HepG2 (cell line): Measurements from ENCODE around the gene RELL1. TPM values are rescaled to one million over a fixed set of nuclear protein-coding genes. Genes with fewer than 3 reads are reported as not detected.

Experiments
- ETV5 ChIP-seq: IDR thresholded peaks from 2 replicates; pipeline ENCODE4 v1.6.1; 2018; ENCODE audit warnings: missing biosample characterization, missing genetic modification reagents, inconsistent platforms, borderline replicate concordance
- FOXA1 ChIP-seq, 2 experiments: fragments of 450-650 bp in 1 of 2; sonication (generic) in 1 of 2; formaldehyde crosslinking in 1 of 2; IDR thresholded peaks; 2 replicates each; pipeline versions ENCODE4 v1.4.0 to v1.6.1; 2016 to 2020; ENCODE audit warnings: missing genetic modification reagents in 1 of 2
- FOXK1 ChIP-seq: sonication (generic); formaldehyde crosslinking; IDR thresholded peaks from 2 replicates; pipeline ENCODE4 v1.4.0; 2020; ENCODE audit warnings: low read depth, missing genetic modification reagents, borderline replicate concordance
- GATAD2A ChIP-seq: IDR thresholded peaks from 2 replicates; pipeline ENCODE4 v1.6.1; 2016
- HDAC1 ChIP-seq: sonication (generic); formaldehyde crosslinking; IDR thresholded peaks from 2 replicates; pipeline ENCODE4 v1.5.1; 2020; ENCODE audit warnings: mild to moderate bottlenecking, missing genetic modification reagents
- HMG20A ChIP-seq: IDR thresholded peaks from 2 replicates; pipeline ENCODE4 v1.6.1; 2016; ENCODE audit warnings: borderline replicate concordance
- HNF4G ChIP-seq, 2 experiments: sonication (generic) in 1 of 2; formaldehyde crosslinking in 1 of 2; IDR thresholded peaks; 2 replicates each; pipeline versions ENCODE4 v1.4.0 to v1.6.1; 2011 to 2020; ENCODE audit warnings: borderline replicate concordance in 2 of 2, low read depth in 2 of 2, mild to moderate bottlenecking in 2 of 2, low read length in 1 of 2, missing genetic modification reagents in 1 of 2, moderate library complexity in 1 of 2
- KLF16 ChIP-seq, 2 experiments: sonication (generic) in 1 of 2; formaldehyde crosslinking in 1 of 2; IDR thresholded peaks; 2 replicates each; pipeline versions ENCODE4 v1.6.1 to v1.8.0; 2016 to 2023; ENCODE audit warnings: missing genetic modification reagents in 2 of 2, missing compliant biosample characterization in 1 of 2
- KMT2A ChIP-seq: sonication (generic); formaldehyde crosslinking; IDR thresholded peaks from 2 replicates; pipeline ENCODE4 v1.4.0; 2020; ENCODE audit warnings: missing genetic modification reagents
- MIXL1 ChIP-seq: IDR thresholded peaks from 2 replicates; pipeline ENCODE4 v1.6.1; 2016
- NR2F6 ChIP-seq, 2 experiments: IDR thresholded peaks; 2 replicates each; pipeline ENCODE4 v1.6.1; 2016; ENCODE audit warnings: antibody characterized with exemption in 1 of 2, mild to moderate bottlenecking in 1 of 2
- RFXAP ChIP-seq: sonication (generic); formaldehyde crosslinking; IDR thresholded peaks from 2 replicates; pipeline ENCODE4 v1.4.0; 2020; ENCODE audit warnings: missing genetic modification reagents, borderline replicate concordance
- SALL1 ChIP-seq: sonication (generic); formaldehyde crosslinking; IDR thresholded peaks from 2 replicates; pipeline ENCODE4 v1.8.0; 2022; ENCODE audit warnings: mild to moderate bottlenecking, missing genetic modification reagents
- SMAD3 ChIP-seq: sonication (generic); formaldehyde crosslinking; IDR thresholded peaks from 2 replicates; pipeline ENCODE4 v1.4.0; 2020; ENCODE audit warnings: missing genetic modification reagents
- SP140L ChIP-seq: sonication (generic); formaldehyde crosslinking; IDR thresholded peaks from 2 replicates; pipeline ENCODE4 v1.4.0; 2020; ENCODE audit warnings: missing genetic modification reagents, borderline replicate concordance
- TAF15 ChIP-seq: fragments of 200-400 bp; formaldehyde crosslinking; IDR thresholded peaks from one replicate; pipeline ENCODE4 v1.6.1; 2018; ENCODE audit warnings: mild to moderate bottlenecking, low read depth, low read length; ENCODE audit not compliant: poor library complexity, severe bottlenecking
- TEAD3 ChIP-seq: optimal IDR thresholded peaks from 2 replicates; pipeline ENCODE3; 2016; ENCODE audit warnings: borderline replicate concordance
- ZKSCAN1 ChIP-seq: fragments of 150-350 bp; IDR thresholded peaks from 2 replicates; pipeline ENCODE4 v1.6.1; 2014; ENCODE audit warnings: low read length
- ZNF121 ChIP-seq: sonication (generic); formaldehyde crosslinking; IDR thresholded peaks from 2 replicates; pipeline ENCODE4 v1.5.0; 2020; ENCODE audit warnings: mild to moderate bottlenecking, missing genetic modification reagents
- ZNF124 ChIP-seq: sonication (generic); formaldehyde crosslinking; IDR thresholded peaks from 2 replicates; pipeline ENCODE4 v1.4.0; 2020; ENCODE audit warnings: missing genetic modification reagents
- ZNF207 ChIP-seq: fragments of 450-650 bp; IDR thresholded peaks from 2 replicates; pipeline ENCODE4 v1.6.1; 2016; ENCODE audit warnings: antibody characterized with exemption, borderline replicate concordance
- polyA plus RNA-seq, 8 experiments: library from polyadenylated mRNA; depleted of rRNA in 3 of 8; stranded (reverse) in 7 of 8; unstranded in 1 of 8; fragments of >200 nt; fragmentation: Illumina TruSeq in 4 of 8; extraction: Trizol in 4 of 8; gene quantifications; 2 replicates each; pipeline versions ENCODE4 v1.2.1 to v1.2.3, GENCODE V29; 2011 to 2016; ENCODE audit warnings: low read depth in 4 of 8, missing spikeins in 1 of 8, mixed read lengths in 1 of 8; ENCODE audit not compliant: insufficient read depth in 1 of 8
- total RNA-seq, 5 experiments: library from RNA; depleted of rRNA; stranded (reverse); fragments of >200 nt; fragmentation: Illumina TruSeq; extraction: Trizol; gene quantifications; 2 replicates each; pipeline ENCODE4 v1.2.3, GENCODE V29; 2016; ENCODE audit warnings: low read depth in 1 of 5
- TF ChIP-seq, protein P1 (sequence below): IDR thresholded peaks from 2 replicates; pipeline ENCODE4 v1.6.1; 2012; ENCODE audit warnings: inconsistent platforms
- TF ChIP-seq, protein P2 (sequence below): sonication (generic); formaldehyde crosslinking; conservative IDR thresholded peaks from 2 replicates; pipeline ENCODE4 v1.4.0; 2020; ENCODE audit warnings: mild to moderate bottlenecking, missing genetic modification reagents, moderate library complexity
- TF ChIP-seq, protein P3 (sequence below): sonication (generic); formaldehyde crosslinking; IDR thresholded peaks from 2 replicates; pipeline ENCODE4 v1.5.0; 2020; ENCODE audit warnings: missing genetic modification reagents
- TF ChIP-seq, protein P4 (sequence below): sonication (generic); formaldehyde crosslinking; IDR thresholded peaks from 2 replicates; pipeline ENCODE4 v1.4.0; 2020; ENCODE audit warnings: missing genetic modification reagents, mild to moderate bottlenecking, borderline replicate concordance

The RELL1 gene
- total and polyA plus RNA-seq, 2 of the 13 experiments (the other 11 are each of a cell fraction or from before 2014, with no cell fraction given), result 8.4 to 58.4 TPM

DNA sequence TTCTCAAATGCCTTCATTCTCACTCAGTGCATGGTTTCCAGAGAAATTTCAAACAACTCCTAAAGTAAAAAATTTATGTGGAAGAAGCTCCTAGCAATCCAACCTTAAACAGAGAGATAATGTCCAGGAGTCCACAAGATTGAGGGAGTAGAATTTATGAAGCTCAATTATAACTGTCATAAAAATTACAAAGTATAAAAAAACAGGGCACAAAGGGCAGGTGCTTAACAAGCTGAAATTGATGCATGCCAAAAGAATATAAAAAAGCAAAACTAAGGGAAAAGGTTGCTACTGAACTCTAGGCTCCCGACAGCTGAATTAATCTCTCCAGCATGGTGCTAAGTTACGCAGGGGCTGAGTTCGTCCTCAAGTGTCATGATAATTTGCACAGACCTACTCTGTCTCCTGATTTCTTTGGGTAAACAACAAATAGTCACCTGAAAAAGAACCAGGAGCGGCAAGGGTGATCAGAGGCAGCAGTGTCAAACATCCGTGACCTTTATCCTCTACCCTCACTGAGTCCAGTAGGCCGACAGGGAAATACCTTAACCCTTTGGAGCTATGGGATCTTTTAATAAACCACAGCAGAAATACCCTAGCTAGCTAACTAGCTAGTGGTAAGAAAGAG lies 47.2 kb upstream of the RELL1 start (continued):
- TF ChIP-seq KLF16 (CRISPR knock-in tag; IDR thresholded peaks at IDR 0.05) (peak in 1 of 2 experiments; percentile 46; a peak in 1 of 4 replicates), SP140L (0 out of 2 replicates have a peak, but pooled peaks have one; percentile 37), ZNF121 (no peak), FOXK1 (CRISPR knock-in tag) (0 out of 2 replicates have a peak, but pooled peaks have one; percentile 36), HDAC1 (0 out of 2 replicates have a peak, but pooled peaks have one; percentile 52), SALL1 (CRISPR knock-in tag) (peak; percentile 81), ZKSCAN1 (peak; percentile 88), KMT2A (CRISPR knock-in tag) (peak; percentile 42; the same call in 1 of the 2 replicates), ZNF124 (CRISPR knock-in tag) (peak; percentile 51; the same call in 1 of the 2 replicates), ETV5 (CRISPR knock-in tag) (peak; percentile 38; the same call in 1 of the 2 replicates), FOXA1 (IDR thresholded peaks at IDR 0.05) (no peak), FOXA1 (CRISPR knock-in tag; IDR thresholded peaks at IDR 0.05) (peak; percentile 84), HNF4G (IDR thresholded peaks at IDR 0.05; ENCODE audit: borderline replicate concordance, low read depth, low read length) (peak; percentile 93), HNF4G (CRISPR knock-in tag; IDR thresholded peaks at IDR 0.05; ENCODE audit: borderline replicate concordance, low read depth) (0 out of 2 replicates have a peak, but pooled peaks have one; percentile 37), GATAD2A (peak; percentile 86), ZNF207 (no peak), MIXL1 (peak; percentile 74; the same call in 1 of the 2 replicates), NR2F6 (IDR thresholded peaks at IDR 0.05) (peak; percentile 95), NR2F6 (CRISPR knock-in tag; IDR thresholded peaks at IDR 0.05) (peak; percentile 94), RFXAP (CRISPR knock-in tag) (no peak), TEAD3 (CRISPR knock-in tag) (peak; percentile 82), SMAD3 (CRISPR knock-in tag) (0 out of 2 replicates have a peak, but pooled peaks have one; percentile 38), HMG20A (peak; percentile 81; the same call in 1 of the 2 replicates), TAF15 (no peak)
- TF ChIP-seq, protein P1, sequence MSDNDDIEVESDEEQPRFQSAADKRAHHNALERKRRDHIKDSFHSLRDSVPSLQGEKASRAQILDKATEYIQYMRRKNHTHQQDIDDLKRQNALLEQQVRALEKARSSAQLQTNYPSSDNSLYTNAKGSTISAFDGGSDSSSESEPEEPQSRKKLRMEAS, result peak; percentile 38; the same call in 1 of the 2 replicates
- TF ChIP-seq, protein P2, sequence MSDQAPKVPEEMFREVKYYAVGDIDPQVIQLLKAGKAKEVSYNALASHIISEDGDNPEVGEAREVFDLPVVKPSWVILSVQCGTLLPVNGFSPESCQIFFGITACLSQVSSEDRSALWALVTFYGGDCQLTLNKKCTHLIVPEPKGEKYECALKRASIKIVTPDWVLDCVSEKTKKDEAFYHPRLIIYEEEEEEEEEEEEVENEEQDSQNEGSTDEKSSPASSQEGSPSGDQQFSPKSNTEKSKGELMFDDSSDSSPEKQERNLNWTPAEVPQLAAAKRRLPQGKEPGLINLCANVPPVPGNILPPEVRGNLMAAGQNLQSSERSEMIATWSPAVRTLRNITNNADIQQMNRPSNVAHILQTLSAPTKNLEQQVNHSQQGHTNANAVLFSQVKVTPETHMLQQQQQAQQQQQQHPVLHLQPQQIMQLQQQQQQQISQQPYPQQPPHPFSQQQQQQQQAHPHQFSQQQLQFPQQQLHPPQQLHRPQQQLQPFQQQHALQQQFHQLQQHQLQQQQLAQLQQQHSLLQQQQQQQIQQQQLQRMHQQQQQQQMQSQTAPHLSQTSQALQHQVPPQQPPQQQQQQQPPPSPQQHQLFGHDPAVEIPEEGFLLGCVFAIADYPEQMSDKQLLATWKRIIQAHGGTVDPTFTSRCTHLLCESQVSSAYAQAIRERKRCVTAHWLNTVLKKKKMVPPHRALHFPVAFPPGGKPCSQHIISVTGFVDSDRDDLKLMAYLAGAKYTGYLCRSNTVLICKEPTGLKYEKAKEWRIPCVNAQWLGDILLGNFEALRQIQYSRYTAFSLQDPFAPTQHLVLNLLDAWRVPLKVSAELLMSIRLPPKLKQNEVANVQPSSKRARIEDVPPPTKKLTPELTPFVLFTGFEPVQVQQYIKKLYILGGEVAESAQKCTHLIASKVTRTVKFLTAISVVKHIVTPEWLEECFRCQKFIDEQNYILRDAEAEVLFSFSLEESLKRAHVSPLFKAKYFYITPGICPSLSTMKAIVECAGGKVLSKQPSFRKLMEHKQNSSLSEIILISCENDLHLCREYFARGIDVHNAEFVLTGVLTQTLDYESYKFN (CRISPR knock-in tag), result peak; percentile 91
- TF ChIP-seq, protein P3, sequence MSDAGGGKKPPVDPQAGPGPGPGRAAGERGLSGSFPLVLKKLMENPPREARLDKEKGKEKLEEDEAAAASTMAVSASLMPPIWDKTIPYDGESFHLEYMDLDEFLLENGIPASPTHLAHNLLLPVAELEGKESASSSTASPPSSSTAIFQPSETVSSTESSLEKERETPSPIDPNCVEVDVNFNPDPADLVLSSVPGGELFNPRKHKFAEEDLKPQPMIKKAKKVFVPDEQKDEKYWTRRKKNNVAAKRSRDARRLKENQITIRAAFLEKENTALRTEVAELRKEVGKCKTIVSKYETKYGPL, result no peak
- TF ChIP-seq, protein P4, sequence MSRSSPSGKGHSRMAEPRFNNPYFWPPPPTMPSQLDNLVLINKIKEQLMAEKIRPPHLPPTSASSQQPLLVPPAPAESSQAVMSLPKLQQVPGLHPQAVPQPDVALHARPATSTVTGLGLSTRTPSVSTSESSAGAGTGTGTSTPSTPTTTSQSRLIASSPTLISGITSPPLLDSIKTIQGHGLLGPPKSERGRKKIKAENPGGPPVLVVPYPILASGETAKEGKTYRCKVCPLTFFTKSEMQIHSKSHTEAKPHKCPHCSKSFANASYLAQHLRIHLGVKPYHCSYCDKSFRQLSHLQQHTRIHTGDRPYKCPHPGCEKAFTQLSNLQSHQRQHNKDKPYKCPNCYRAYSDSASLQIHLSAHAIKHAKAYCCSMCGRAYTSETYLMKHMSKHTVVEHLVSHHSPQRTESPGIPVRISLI, result peak; percentile 43; the same call in 1 of the 2 replicates
